HG03460 (cell line): ENCODE results near the gene SVOPL.
"Not testable (repeated sequence)": the region's sequence is repeated elsewhere in the genome, so short reads cannot be mapped to it uniquely, and the experiment has no call there.

Experiments used
- ATAC-seq: cut with Tn5 transposase; IDR thresholded peaks from one replicate; pipeline ENCODE4 v1.9.1; 2021; ENCODE audit not compliant: unreplicated experiment

Gene SVOPL

GRCh38 chr7:138701537-138701923 lies 368 bp upstream of the SVOPL start:
- ATAC-seq: no peak

GRCh38 chr7:138699661-138700060 lies 1.5 kb downstream of the SVOPL start:
- ATAC-seq: no peak

- no peak for ATAC-seq
Observed at GRCh38 chr7:138698281-138698680, 2.9 kb downstream of the SVOPL start.

GRCh38 chr7:138697535-138698182 lies 3.5 kb downstream of the SVOPL start:
- ATAC-seq: no peak

- ATAC-seq: not testable (repeated sequence)
Observed at GRCh38 chr7:138695776-138696175, 5.4 kb downstream of the SVOPL start.

GRCh38 chr7:138695106-138695505 lies 6.1 kb downstream of the SVOPL start:
- no peak for ATAC-seq

GRCh38 chr7:138691178-138691577 lies 10.0 kb downstream of the SVOPL start:
- no peak for ATAC-seq

GRCh38 chr7:138690495-138690894 lies 10.7 kb downstream of the SVOPL start:
- no peak for ATAC-seq

- ATAC-seq: not testable (repeated sequence)
Observed at GRCh38 chr7:138688037-138688436, 13.1 kb downstream of the SVOPL start.

GRCh38 chr7:138684340-138684739 lies 16.8 kb downstream of the SVOPL start:
- no peak for ATAC-seq

- ATAC-seq: no peak
Observed at GRCh38 chr7:138679793-138680192, 21.4 kb downstream of the SVOPL start.

- no peak for ATAC-seq
Observed at GRCh38 chr7:138670594-138670993, 30.6 kb downstream of the SVOPL start.

- ATAC-seq: no peak
Observed at GRCh38 chr7:138669364-138669763, 31.8 kb downstream of the SVOPL start.

GRCh38 chr7:138668946-138669345 lies 32.2 kb downstream of the SVOPL start:
- no peak for ATAC-seq

GRCh38 chr7:138668229-138668596 lies 32.9 kb downstream of the SVOPL start:
- ATAC-seq: no peak

GRCh38 chr7:138667535-138668228 lies 33.5 kb downstream of the SVOPL start:
- no peak for ATAC-seq

- ATAC-seq: no peak
Observed at GRCh38 chr7:138666385-138666784, 34.8 kb downstream of the SVOPL start.

GRCh38 chr7:138665669-138666140 lies 35.5 kb downstream of the SVOPL start:
- ATAC-seq: no peak

- ATAC-seq: no peak
Observed at GRCh38 chr7:138665249-138665648, 35.9 kb downstream of the SVOPL start.

GRCh38 chr7:138663725-138664710 lies 37.1 kb downstream of the SVOPL start:
- ATAC-seq: no peak

- ATAC-seq: no peak
Observed at GRCh38 chr7:138662991-138663320, 38.2 kb downstream of the SVOPL start.
